HepG2 (cell line): ENCODE data around the gene PXDC1. TPM values are rescaled to one million over a fixed set of nuclear protein-coding genes. Genes with fewer than 3 reads are reported as not detected.

Experiments used
- ATAC-seq: fragments of 200-7000 bp; cut with Tn5 transposase; 3 replicates; pipeline ENCODE4 v1.9.1; 2020; ENCODE audit warnings: mild to moderate bottlenecking, moderate library complexity
- BruUV-seq: library from RNA; stranded (reverse); fragments of 400-500 nt; replicated peaks from 2 replicates; lab custom pipeline; 2021; lab: Mats Ljungman, UMichigan
- CTCF ChIA-PET: fragments of 300-600 bp; formaldehyde crosslinking; extraction: SDS; loops from one replicate; lab custom pipeline; 2021; ENCODE audit warnings: low total read pairs, inconsistent platforms, low intra/inter-chr PET ratio; lab: Yijun Ruan, JAX
- POLR2A ChIA-PET: fragments of 350-600 bp; sonication (Branson Sonifier 250); formaldehyde crosslinking; loops from one replicate; lab custom pipeline; 2020; ENCODE audit warnings: antibody characterized with exemption, inconsistent platforms; lab: Yijun Ruan, JAX
- DNase-seq: peaks from one replicate; pipeline ENCODE4 v3.0.0-alpha.2; 2015; ENCODE audit warnings: low spot score
- FAIRE-seq: peaks from 3 replicates; lab custom pipeline; 2011; peaks lifted over from hg19 to GRCh38; lab: Jason Lieb, UNC
- H2AFZ ChIP-seq: one replicate; pipeline ENCODE4 v1.6.1; 2011; ENCODE audit warnings: low read length, inconsistent platforms
- H3K27ac ChIP-seq: fragments of 300-600 bp; 3 replicates; pipeline ENCODE4 v1.8.0; 2011; ENCODE audit warnings: mixed run types, mild to moderate bottlenecking, mixed read lengths, low read length, inconsistent platforms; ENCODE audit not compliant: insufficient read depth; ENCODE audit errors: extremely low read length
- H3K27me3 ChIP-seq, 2 experiments: fragments of 200-600 bp in 1 of 2; 2 replicates in 1 of 2; 3 replicates in 1 of 2; pipeline versions ENCODE4 v1.6.0 to v1.8.0; 2011; ENCODE audit warnings: low read length in 2 of 2, mild to moderate bottlenecking in 2 of 2, moderate library complexity in 2 of 2, inconsistent platforms in 1 of 2; ENCODE audit not compliant: insufficient read depth in 2 of 2, control insufficient read depth in 1 of 2
- H3K36me3 ChIP-seq, 2 experiments: fragments of 200-600 bp in 1 of 2; replicated peaks in 1 of 2; 2 replicates in 1 of 2; 3 replicates in 1 of 2; pipeline versions ENCODE4 v1.5.1 to v1.8.0; 2011; ENCODE audit warnings: low read length in 2 of 2, inconsistent platforms in 1 of 2; ENCODE audit not compliant: insufficient read depth in 2 of 2, control insufficient read depth in 1 of 2
- H3K4me1 ChIP-seq: 2 replicates; pipeline ENCODE4 v1.5.1; 2012; ENCODE audit warnings: low read length, inconsistent platforms; ENCODE audit not compliant: insufficient read depth
- H3K4me2 ChIP-seq: 2 replicates; pipeline ENCODE4 v1.6.0; 2011; ENCODE audit warnings: low read depth, low read length, inconsistent platforms
- H3K4me3 ChIP-seq, 3 experiments: fragments of 200-600 bp in 1 of 3; sonication (generic), shearing (Covaris generic) in 1 of 3; replicated peaks in 1 of 3; 2 replicates each; pipeline ENCODE4 v1.5.1; 2011 to 2016; ENCODE audit warnings: low read length in 3 of 3, inconsistent platforms in 2 of 3, low read depth in 2 of 3, mild to moderate bottlenecking in 2 of 3, control low read depth in 1 of 3, mixed read lengths in 1 of 3; ENCODE audit not compliant: insufficient read depth in 1 of 3
- H3K79me2 ChIP-seq: one replicate; pipeline ENCODE4 v1.6.1; 2011; ENCODE audit warnings: low read length, inconsistent platforms; ENCODE audit not compliant: insufficient read depth
- H3K9ac ChIP-seq: 2 replicates; pipeline ENCODE4 v1.6.0; 2011; ENCODE audit warnings: mild to moderate bottlenecking, low read depth, low read length, inconsistent platforms; ENCODE audit not compliant: insufficient read depth
- H3K9me3 ChIP-seq: 2 replicates; pipeline ENCODE4 v1.5.1; 2012; ENCODE audit warnings: mild to moderate bottlenecking, low read length
- H4K20me1 ChIP-seq: 2 replicates; pipeline ENCODE4 v1.6.0; 2011; ENCODE audit warnings: inconsistent platforms, mild to moderate bottlenecking, low read length, moderate library complexity; ENCODE audit not compliant: insufficient read depth
- ARHGAP35 ChIP-seq: sonication (generic); formaldehyde crosslinking; IDR thresholded peaks from 2 replicates; pipeline ENCODE4 v1.9.0; 2022; ENCODE audit warnings: mild to moderate bottlenecking, inconsistent platforms, moderate library complexity, missing genetic modification reagents, borderline replicate concordance
- ARNTL ChIP-seq: sonication (generic); formaldehyde crosslinking; IDR thresholded peaks from 2 replicates; pipeline ENCODE4 v1.4.0; 2020; ENCODE audit warnings: mild to moderate bottlenecking, missing genetic modification reagents
- CAMTA2 ChIP-seq: sonication (generic); formaldehyde crosslinking; IDR thresholded peaks from 2 replicates; pipeline ENCODE4 v1.4.0; 2020; ENCODE audit warnings: mild to moderate bottlenecking, missing genetic modification reagents, borderline replicate concordance
- GATAD1 ChIP-seq: IDR thresholded peaks from 2 replicates; pipeline ENCODE4 v1.6.1; 2016; ENCODE audit warnings: missing genetic modification reagents, missing compliant biosample characterization
- HOXA9 ChIP-seq: sonication (generic); formaldehyde crosslinking; IDR thresholded peaks from 2 replicates; pipeline ENCODE4 v1.8.1; 2022; ENCODE audit warnings: missing genetic modification reagents, mild to moderate bottlenecking, moderate library complexity, borderline replicate concordance
- KDM6A ChIP-seq: IDR thresholded peaks from 2 replicates; pipeline ENCODE4 v1.6.1; 2016; ENCODE audit warnings: low read depth
- MED1 ChIP-seq: sonication (generic); formaldehyde crosslinking; IDR thresholded peaks from 2 replicates; pipeline ENCODE4 v1.4.0; 2020; ENCODE audit warnings: missing genetic modification reagents
- ONECUT2 ChIP-seq: sonication (generic); formaldehyde crosslinking; IDR thresholded peaks from 2 replicates; pipeline ENCODE4 v1.4.0; 2020; ENCODE audit warnings: missing genetic modification reagents
- PHB2 ChIP-seq: fragments of 450-650 bp; IDR thresholded peaks from 2 replicates; pipeline ENCODE4 v1.6.1; 2018; ENCODE audit not compliant: partially characterized antibody
- REST ChIP-seq, 2 experiments: IDR thresholded peaks; 2 replicates each; pipeline ENCODE4 v1.6.1; 2011 to 2012; ENCODE audit warnings: low read length in 2 of 2, borderline replicate concordance in 1 of 2, low read depth in 1 of 2, mild to moderate bottlenecking in 1 of 2, moderate library complexity in 1 of 2
- SAFB2 ChIP-seq: sonication (generic); formaldehyde crosslinking; IDR thresholded peaks from 2 replicates; pipeline ENCODE4 v1.5.1; 2020; ENCODE audit warnings: missing genetic modification reagents, low read depth, mild to moderate bottlenecking, borderline replicate concordance
- SOX5 ChIP-seq: IDR thresholded peaks from 2 replicates; pipeline ENCODE4 v1.6.1; 2016; ENCODE audit warnings: borderline replicate concordance
- TAF15 ChIP-seq: fragments of 200-400 bp; formaldehyde crosslinking; IDR thresholded peaks from one replicate; pipeline ENCODE4 v1.6.1; 2018; ENCODE audit warnings: mild to moderate bottlenecking, low read depth, low read length; ENCODE audit not compliant: poor library complexity, severe bottlenecking
- TFE3 ChIP-seq: IDR thresholded peaks from 2 replicates; pipeline ENCODE4 v1.6.1; 2016
- THAP7 ChIP-seq: sonication (generic); formaldehyde crosslinking; IDR thresholded peaks from 2 replicates; pipeline ENCODE4 v1.8.1; 2023; ENCODE audit warnings: mild to moderate bottlenecking, missing genetic modification reagents
- ZNF143 ChIP-seq: sonication (generic); formaldehyde crosslinking; IDR thresholded peaks from 2 replicates; pipeline ENCODE4 v1.4.0; 2020; ENCODE audit warnings: missing genetic modification reagents
- ZNF207 ChIP-seq: fragments of 450-650 bp; IDR thresholded peaks from 2 replicates; pipeline ENCODE4 v1.6.1; 2016; ENCODE audit warnings: antibody characterized with exemption, borderline replicate concordance
- ZNF598 ChIP-seq: sonication (generic); formaldehyde crosslinking; IDR thresholded peaks from 2 replicates; pipeline ENCODE4 v1.5.1; 2020; ENCODE audit warnings: mild to moderate bottlenecking, missing genetic modification reagents, borderline replicate concordance
- WGBS: methylation state at CpG from one replicate; pipeline ENCODE4 v1.1.6; 2017; ENCODE audit warnings: low lambda C conversion rate; 5-methylcytosine and 5-hydroxymethylcytosine counted together
- in situ Hi-C: cut with HindIII; loops from 2 replicates; pipeline ENCODE4 v1.10.0; 2017; ENCODE audit warnings: low pct_unique_long_range_greater_than_20kb; ENCODE audit not compliant: extremely low pct_ligation_motif_present
- intact Hi-C: fragments of 100-400 bp; cut with micrococcal nuclease; formaldehyde crosslinking; loops from one replicate; pipeline ENCODE4 v1.10.0; 2022; ENCODE audit not compliant: unreplicated experiment
- polyA plus RNA-seq, 8 experiments: library from polyadenylated mRNA; depleted of rRNA in 3 of 8; stranded (reverse) in 7 of 8; unstranded in 1 of 8; fragments of >200 nt; fragmentation: Illumina TruSeq in 4 of 8; extraction: Trizol in 4 of 8; gene quantifications; 2 replicates each; pipeline versions ENCODE4 v1.2.1 to v1.2.3, GENCODE V29; 2011 to 2016; ENCODE audit warnings: low read depth in 4 of 8, missing spikeins in 1 of 8, mixed read lengths in 1 of 8; ENCODE audit not compliant: insufficient read depth in 1 of 8
- total RNA-seq, 5 experiments: library from RNA; depleted of rRNA; stranded (reverse); fragments of >200 nt; fragmentation: Illumina TruSeq; extraction: Trizol; gene quantifications; 2 replicates each; pipeline ENCODE4 v1.2.3, GENCODE V29; 2016; ENCODE audit warnings: low read depth in 1 of 5

PXDC1 gene
- total and polyA plus RNA-seq, 2 of the 13 experiments (the other 11 are each of a cell fraction or from before 2014, with no cell fraction given), result 32.4 to 34.7 TPM

- no peak overlapping the region for H3K9ac ChIP-seq
- WGBS, result 98% methylated on average over 10 of the region's 10 CpGs
- ChIA-PET CTCF (no interaction called here), POLR2A (interaction anchor here (1.4 to 3.4 kb wide), 8 partner anchors 8 to 117 kb away, joined by 4 to 67 read pairs (median 16); no protein-coding TSS in a partner anchor)
- intact Hi-C loops (no loop called here), in situ Hi-C loops (no loop called here)
- no peaks in the 10 kb centered on the region for H4K20me1 ChIP-seq
- ATAC-seq, result no peak
- no peaks in the 10 kb centered on the region for H3K36me3 ChIP-seq
- no peaks in the 10 kb centered on the region for H3K79me2 ChIP-seq
- no peak overlapping the region for H3K4me3 ChIP-seq
- no peak overlapping the region for H3K4me2 ChIP-seq
- FAIRE-seq, result no peak
- BruUV-seq, result no TSS peak
- peaks cover 60% of the 10 kb centered on the region for H3K4me1 ChIP-seq
- no peak overlapping the region for H2AFZ ChIP-seq
- no peaks in the 10 kb centered on the region for H3K9me3 ChIP-seq
- peak overlapping the region; percentile 83 for H3K27ac ChIP-seq
- no peaks in the 10 kb centered on the region for H3K27me3 ChIP-seq
- no peak for DNase-seq
- TF ChIP-seq MED1 (CRISPR knock-in tag) (peak; percentile 20; the same call in 1 of the 2 replicates), GATAD1 (CRISPR knock-in tag) (no peak), REST (IDR thresholded peaks at IDR 0.05; ENCODE audit: borderline replicate concordance in 1 of 2, low read depth in 1 of 2, low read length in 2 of 2) (no peak), TAF15 (no peak), SAFB2 (CRISPR knock-in tag) (no peak), SOX5 (peak; percentile 14; the same call in 1 of the 2 replicates), TFE3 (CRISPR knock-in tag) (peak; percentile 42; the same call in 1 of the 2 replicates), THAP7 (CRISPR knock-in tag) (no peak), KDM6A (CRISPR knock-in tag) (no peak), ARHGAP35 (CRISPR knock-in tag) (no peak), ARNTL (CRISPR knock-in tag) (no peak), ZNF143 (CRISPR knock-in tag) (no peak), ZNF207 (no peak), CAMTA2 (CRISPR knock-in tag) (no peak), PHB2 (no peak), ONECUT2 (no peak), ZNF598 (CRISPR knock-in tag) (no peak), HOXA9 (no peak)
These were observed 44.6 kb upstream of the PXDC1 start for GRCh38 chr6:3795836-3796718.
